Endodermal cell (in vitro differentiated cells): ENCODE measurements around the gene RASAL2. TPM values are rescaled to one million over a fixed set of nuclear protein-coding genes. Genes with fewer than 3 reads are reported as not detected.

Source experiments
- DNase-seq: peaks from one replicate; pipeline ENCODE4 v3.0.0-alpha.2; 2017
- H3K27ac ChIP-seq: 2 replicates; pipeline ENCODE4 v1.5.1; 2013; ENCODE audit warnings: mild to moderate bottlenecking, low read depth, low read length, moderate library complexity
- H3K27me3 ChIP-seq: 2 replicates; pipeline ENCODE4 v1.6.1; 2013; ENCODE audit warnings: mild to moderate bottlenecking, low read length, moderate library complexity; ENCODE audit not compliant: insufficient read depth, control insufficient read depth, poor library complexity, severe bottlenecking
- H3K36me3 ChIP-seq: 2 replicates; pipeline ENCODE4 v1.7.0; 2013; ENCODE audit warnings: mild to moderate bottlenecking, low read length, moderate library complexity; ENCODE audit not compliant: control insufficient read depth, insufficient read depth
- H3K4me1 ChIP-seq: one replicate; pipeline ENCODE4 v1.7.0; 2013; ENCODE audit warnings: low read length; ENCODE audit not compliant: control insufficient read depth, insufficient read depth
- H3K4me3 ChIP-seq: 2 replicates; pipeline ENCODE4 v1.5.1; 2013; ENCODE audit warnings: mild to moderate bottlenecking, low read length, moderate library complexity
- H3K9ac ChIP-seq: 2 replicates; pipeline ENCODE4 v1.6.1; 2013; ENCODE audit warnings: mild to moderate bottlenecking, low read length, moderate library complexity; ENCODE audit not compliant: poor library complexity, severe bottlenecking; ENCODE audit errors: extremely low read depth
- H3K9me3 ChIP-seq: 2 replicates; pipeline ENCODE4 v1.6.1; 2013; ENCODE audit warnings: mild to moderate bottlenecking, low read length, moderate library complexity; ENCODE audit not compliant: control insufficient read depth
- H3K27ac Mint-ChIP-seq: 2 replicates; pipeline ENCODE4 v1.8.0; 2020; ENCODE audit warnings: mixed read lengths
- H3K27me3 Mint-ChIP-seq: 2 replicates; pipeline ENCODE4 v1.8.0; 2021; ENCODE audit warnings: mild to moderate bottlenecking, mixed read lengths; ENCODE audit not compliant: insufficient read depth
- H3K36me3 Mint-ChIP-seq: 2 replicates; pipeline ENCODE4 v1.8.0; 2020; ENCODE audit warnings: low read depth, mixed read lengths
- H3K4me1 Mint-ChIP-seq: 2 replicates; pipeline ENCODE4 v1.8.0; 2020; ENCODE audit warnings: mixed read lengths
- H3K4me3 Mint-ChIP-seq: 2 replicates; pipeline ENCODE4 v1.8.0; 2020; ENCODE audit warnings: mild to moderate bottlenecking, moderate library complexity, mixed read lengths
- H3K9me3 Mint-ChIP-seq: 2 replicates; pipeline ENCODE4 v1.8.0; 2020; ENCODE audit warnings: mild to moderate bottlenecking, mixed read lengths
- WGBS, 2 experiments: methylation state at CpG; one replicate each; pipeline versions ENCODE4 v1.1.5 to v1.1.7; 2013; ENCODE audit warnings: missing lambda C conversion rate in 2 of 2, mixed read lengths in 1 of 2; ENCODE audit not compliant: insufficient coverage in 1 of 2, insufficient read length in 1 of 2; 5-methylcytosine and 5-hydroxymethylcytosine counted together
- total RNA-seq, 2 donors: library from RNA; stranded (reverse); fragmentation: NEBNext Ultra II Directional in 1 of 2; extraction: Animal tissue kit (Norgen Biotek cat#: 25700) in 1 of 2; gene quantifications; 2 replicates in 1 of 2; 3 replicates in 1 of 2; pipeline ENCODE4 v1.2.1, GENCODE V29; 2021
- TF ChIP-seq, protein P1 (sequence below): fragments of 200-600 bp; sonication (generic); conservative IDR thresholded peaks from 2 replicates; pipeline ENCODE4 v1.5.0; 2021; ENCODE audit warnings: antibody characterized with exemption, mild to moderate bottlenecking

RASAL2 gene
- total RNA-seq, 2 donors from 2014 or later, result 21.8 to 22.1 TPM

DNA sequence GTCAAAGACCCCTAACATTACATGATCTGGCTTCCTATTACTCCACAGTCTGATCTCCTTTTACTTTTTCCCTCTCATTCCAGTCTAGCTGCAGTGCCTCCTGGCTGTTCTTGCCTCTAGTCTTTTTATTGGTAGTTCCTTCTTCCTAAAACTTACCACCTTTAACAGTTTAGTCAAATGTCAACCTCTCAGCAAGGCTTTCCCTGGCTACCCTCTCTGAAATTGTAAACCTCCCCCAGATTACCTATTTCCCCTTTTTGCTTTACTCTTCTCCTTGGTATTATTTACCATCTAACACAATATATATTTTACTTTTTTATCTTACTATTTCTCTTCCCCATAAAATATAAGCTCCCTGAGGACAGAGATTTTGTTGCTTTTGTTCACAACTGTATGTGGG, 273.2 kb downstream of the RASAL2 start:
- Histone ChIP-seq H3K36me3 (no peaks in the 10 kb centered on the region), H3K9ac (no peak overlapping the region), H3K9me3 (peaks cover 13% of the 10 kb centered on the region), H3K27ac (no peak overlapping the region), H3K27me3 (no peaks in the 10 kb centered on the region), H3K4me1 (peaks cover 9% of the 10 kb centered on the region), H3K4me3 (no peak overlapping the region)
- Mint-ChIP-seq H3K36me3 (peaks cover 10% of the 10 kb centered on the region), H3K4me3 (no peak overlapping the region), H3K27me3 (no peaks in the 10 kb centered on the region), H3K9me3 (peaks cover 3% of the 10 kb centered on the region), H3K27ac (no peak overlapping the region), H3K4me1 (peaks cover 15% of the 10 kb centered on the region)
- no peak for DNase-seq
- TF ChIP-seq, protein P1, sequence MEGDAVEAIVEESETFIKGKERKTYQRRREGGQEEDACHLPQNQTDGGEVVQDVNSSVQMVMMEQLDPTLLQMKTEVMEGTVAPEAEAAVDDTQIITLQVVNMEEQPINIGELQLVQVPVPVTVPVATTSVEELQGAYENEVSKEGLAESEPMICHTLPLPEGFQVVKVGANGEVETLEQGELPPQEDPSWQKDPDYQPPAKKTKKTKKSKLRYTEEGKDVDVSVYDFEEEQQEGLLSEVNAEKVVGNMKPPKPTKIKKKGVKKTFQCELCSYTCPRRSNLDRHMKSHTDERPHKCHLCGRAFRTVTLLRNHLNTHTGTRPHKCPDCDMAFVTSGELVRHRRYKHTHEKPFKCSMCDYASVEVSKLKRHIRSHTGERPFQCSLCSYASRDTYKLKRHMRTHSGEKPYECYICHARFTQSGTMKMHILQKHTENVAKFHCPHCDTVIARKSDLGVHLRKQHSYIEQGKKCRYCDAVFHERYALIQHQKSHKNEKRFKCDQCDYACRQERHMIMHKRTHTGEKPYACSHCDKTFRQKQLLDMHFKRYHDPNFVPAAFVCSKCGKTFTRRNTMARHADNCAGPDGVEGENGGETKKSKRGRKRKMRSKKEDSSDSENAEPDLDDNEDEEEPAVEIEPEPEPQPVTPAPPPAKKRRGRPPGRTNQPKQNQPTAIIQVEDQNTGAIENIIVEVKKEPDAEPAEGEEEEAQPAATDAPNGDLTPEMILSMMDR, result no peak

DNA sequence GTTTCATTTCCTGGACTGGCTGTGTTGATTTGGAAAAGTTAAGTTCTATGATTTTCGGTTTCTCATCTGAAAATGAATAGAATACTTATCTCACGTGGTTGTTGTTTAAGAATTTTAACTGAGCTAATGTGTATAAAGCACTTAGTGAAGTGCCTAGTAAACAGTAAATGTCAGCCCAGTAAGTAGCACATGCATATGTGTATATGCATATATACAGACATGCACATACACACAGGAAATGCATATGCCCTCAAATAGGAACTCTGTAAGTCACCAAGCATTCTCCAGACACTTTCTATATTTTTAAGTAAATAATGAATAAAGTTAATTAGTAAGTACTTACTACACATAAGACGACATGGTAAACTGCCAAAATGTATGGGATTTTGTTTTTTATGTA, 274.3 kb downstream of the RASAL2 start:
- Histone ChIP-seq H3K27ac (no peak overlapping the region), H3K4me3 (no peak overlapping the region), H3K36me3 (no peaks in the 10 kb centered on the region), H3K4me1 (peaks cover 14% of the 10 kb centered on the region), H3K9me3 (peaks cover 3% of the 10 kb centered on the region), H3K27me3 (no peaks in the 10 kb centered on the region), H3K9ac (no peak overlapping the region)
- TF ChIP-seq, protein P1, result no peak
- H3K4me3 Mint-ChIP-seq, result no peak overlapping the region
- DNase-seq, result no peak
- 81 to 90% methylated on average over 2 of the region's 3 CpGs for WGBS, 2 experiments
- H3K27me3 Mint-ChIP-seq, result no peaks in the 10 kb centered on the region
- H3K4me1 Mint-ChIP-seq, result peaks cover 15% of the 10 kb centered on the region
- H3K9me3 Mint-ChIP-seq, result no peaks in the 10 kb centered on the region
- H3K36me3 Mint-ChIP-seq, result peaks cover 1% of the 10 kb centered on the region
- H3K27ac Mint-ChIP-seq, result no peak overlapping the region

DNA sequence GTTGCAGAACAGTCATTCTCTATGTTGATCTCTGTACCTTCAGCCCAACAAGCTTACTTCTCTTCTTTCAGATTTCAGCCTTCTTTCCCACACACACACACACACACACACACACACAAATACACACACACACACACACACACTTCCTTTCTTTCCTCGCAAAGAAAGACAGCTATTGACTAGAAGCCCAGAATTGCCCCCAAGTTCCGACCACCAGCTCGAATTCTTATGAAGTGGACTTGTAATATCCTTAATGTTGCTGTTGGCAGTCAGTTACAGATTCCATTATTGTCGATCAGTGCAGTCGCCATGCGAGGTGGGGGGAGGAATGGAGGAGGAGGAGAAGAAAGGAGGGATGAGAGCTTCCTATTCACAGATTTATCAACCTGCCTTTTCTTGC, 277.3 kb downstream of the RASAL2 start:
- H3K27me3 Mint-ChIP-seq, result no peaks in the 10 kb centered on the region
- 33% methylated on average over 6 of the region's 6 CpGs; no CpG with 5 or more reads in 1 of the 2 experiments for WGBS, 2 experiments
- H3K4me1 ChIP-seq, result peaks cover 31% of the 10 kb centered on the region
- no peaks in the 10 kb centered on the region for H3K9me3 ChIP-seq
- no peaks in the 10 kb centered on the region for H3K36me3 ChIP-seq
- peak; percentile 55 for DNase-seq
- no peaks in the 10 kb centered on the region for H3K27me3 ChIP-seq
- peak overlapping the region; percentile 72 for H3K4me3 ChIP-seq
- no peak overlapping the region for H3K4me3 Mint-ChIP-seq
- TF ChIP-seq, protein P1, result no peak
- peak overlapping the region; percentile 22 for H3K27ac ChIP-seq
- peak overlapping the region; percentile 27 for H3K9ac ChIP-seq
- no peak overlapping the region for H3K27ac Mint-ChIP-seq
- no peaks in the 10 kb centered on the region for H3K36me3 Mint-ChIP-seq
- H3K4me1 Mint-ChIP-seq, result peaks cover 6% of the 10 kb centered on the region
- H3K9me3 Mint-ChIP-seq, result no peaks in the 10 kb centered on the region
